ENCODE data around the gene PRM2.

GRCh38 chr16:11310634-11310977 is 34.3 kb upstream of the PRM2 start:
- TF ChIP-seq CTCF (conservative IDR thresholded peaks at IDR 0.05) (no peak), ZFX (IDR thresholded peaks at IDR 0.05) (no peak)
